Neural cell (in vitro differentiated cells): Measurements from ENCODE around the gene ACTN1. TPM values are rescaled to one million over a fixed set of nuclear protein-coding genes. Genes with fewer than 3 reads are reported as not detected.

Experiments used
- H2AFZ ChIP-seq: fragments of 200-600, 300-800 bp; sonication (generic), shearing (Covaris generic); 2 replicates; pipeline ENCODE4 v1.6.0; 2014; ENCODE audit warnings: low read depth, mild to moderate bottlenecking, antibody characterized with exemption, low read length, moderate library complexity
- H3F3A ChIP-seq: fragments of 200-600 bp; shearing (Covaris generic); 2 replicates; pipeline ENCODE4 v1.6.1; 2016; ENCODE audit warnings: mild to moderate bottlenecking, moderate library complexity, mixed read lengths, antibody characterized with exemption, low read length; ENCODE audit not compliant: insufficient read depth, poor library complexity, severe bottlenecking
- H3K27ac ChIP-seq: fragments of 200-600, 300-800 bp; sonication (generic), shearing (Covaris generic); 2 replicates; pipeline ENCODE4 v1.5.1; 2014; ENCODE audit warnings: mild to moderate bottlenecking, low read length, moderate library complexity
- H3K27me3 ChIP-seq: fragments of 300-800, 200-600 bp; sonication (generic), shearing (Covaris generic); 2 replicates; pipeline ENCODE4 v1.6.0; 2014; ENCODE audit warnings: mild to moderate bottlenecking, low read depth, low read length, moderate library complexity; ENCODE audit not compliant: insufficient read depth
- H3K36me3 ChIP-seq: fragments of 300-800, 200-600 bp; sonication (generic), shearing (Covaris generic); 2 replicates; pipeline ENCODE4 v1.5.1; 2014; ENCODE audit warnings: mild to moderate bottlenecking, antibody characterized with exemption, low read length, moderate library complexity; ENCODE audit not compliant: insufficient read depth
- H3K4me2 ChIP-seq: fragments of 300-800, 200-600 bp; sonication (generic), shearing (Covaris generic); 2 replicates; pipeline ENCODE4 v1.6.0; 2014; ENCODE audit warnings: mild to moderate bottlenecking, low read length
- H3K4me3 ChIP-seq: fragments of 300-800, 200-600 bp; sonication (generic), shearing (Covaris generic); 2 replicates; pipeline ENCODE4 v1.5.1; 2014; ENCODE audit warnings: mild to moderate bottlenecking, low read length, moderate library complexity
- H3K79me2 ChIP-seq: fragments of 200-600 bp; shearing (Covaris generic); replicated peaks from 2 replicates; pipeline ENCODE4 v1.6.0; 2014; ENCODE audit warnings: mild to moderate bottlenecking, low read length, moderate library complexity; ENCODE audit not compliant: insufficient read depth
- H3K9ac ChIP-seq: fragments of 300-800, 200-600 bp; sonication (generic), shearing (Covaris generic); 2 replicates; pipeline ENCODE4 v1.6.1; 2016; ENCODE audit warnings: mild to moderate bottlenecking, low read length, mixed read lengths
- H3K9me2 ChIP-seq: fragments of 200-600 bp; shearing (Covaris generic); 2 replicates; pipeline ENCODE4 v1.6.1; 2016; ENCODE audit warnings: mild to moderate bottlenecking, low read length, mixed read lengths; ENCODE audit not compliant: insufficient read depth
- H3K9me3 ChIP-seq: fragments of 200-600, 300-800 bp; sonication (generic), shearing (Covaris generic); 2 replicates; pipeline ENCODE4 v1.6.1; 2016; ENCODE audit warnings: mild to moderate bottlenecking, mixed run types, low read length, moderate library complexity, mixed read lengths
- H4K20me1 ChIP-seq: fragments of 200-600 bp; shearing (Covaris generic); 2 replicates; pipeline ENCODE4 v1.6.1; 2016; ENCODE audit warnings: mild to moderate bottlenecking, mixed run types; ENCODE audit not compliant: insufficient read depth
- EP300 ChIP-seq: fragments of 450-650 bp; conservative IDR thresholded peaks from 2 replicates; pipeline ENCODE4 v1.6.1; 2014; ENCODE audit warnings: antibody characterized with exemption, mild to moderate bottlenecking, moderate library complexity; ENCODE audit not compliant: poor library complexity, severe bottlenecking
- EZH2 ChIP-seq: fragments of 200-600, 300-800 bp; shearing (Covaris generic), sonication (generic); IDR thresholded peaks from 2 replicates; pipeline ENCODE4 v1.6.1; 2014; ENCODE audit warnings: antibody characterized with exemption, low read length, borderline replicate concordance, mild to moderate bottlenecking; ENCODE audit not compliant: insufficient read depth, poor library complexity, severe bottlenecking
- MXI1 ChIP-seq: fragments of 450-650 bp; conservative IDR thresholded peaks from 2 replicates; pipeline ENCODE4 v1.6.1; 2014; ENCODE audit warnings: antibody characterized with exemption, mild to moderate bottlenecking; ENCODE audit not compliant: poor library complexity, severe bottlenecking
- POLR2AphosphoS5 ChIP-seq: IDR thresholded peaks from 2 replicates; pipeline ENCODE4 v1.6.1; 2012
- TAF1 ChIP-seq: IDR thresholded peaks from 2 replicates; pipeline ENCODE4 v1.6.1; 2012; ENCODE audit warnings: low read depth
- polyA minus RNA-seq: library from RNA; depleted of rRNA, polyadenylated mRNA; stranded (reverse); fragments of >200 nt; gene quantifications from 2 replicates; pipeline ENCODE4 v1.2.3, GENCODE V29; 2014
- polyA plus RNA-seq: library from polyadenylated mRNA; depleted of rRNA; stranded (reverse); fragments of >200 nt; gene quantifications from 2 replicates; pipeline ENCODE4 v1.2.3, GENCODE V29; 2014
- TF ChIP-seq, protein P1 (sequence below): fragments of 450-650 bp; IDR thresholded peaks from 2 replicates; pipeline ENCODE4 v1.5.1; 2014; ENCODE audit warnings: antibody characterized with exemption, mild to moderate bottlenecking, moderate library complexity; ENCODE audit not compliant: poor library complexity, severe bottlenecking
- TF ChIP-seq, protein P2 (sequence below): IDR thresholded peaks from 2 replicates; pipeline ENCODE4 v1.6.1; 2012; ENCODE audit warnings: borderline replicate concordance

Gene ACTN1
- polyA plus RNA-seq: 8.2 and 10.8 TPM in 2 replicates
- polyA minus RNA-seq: 18.1 and 19.0 TPM in 2 replicates

DNA sequence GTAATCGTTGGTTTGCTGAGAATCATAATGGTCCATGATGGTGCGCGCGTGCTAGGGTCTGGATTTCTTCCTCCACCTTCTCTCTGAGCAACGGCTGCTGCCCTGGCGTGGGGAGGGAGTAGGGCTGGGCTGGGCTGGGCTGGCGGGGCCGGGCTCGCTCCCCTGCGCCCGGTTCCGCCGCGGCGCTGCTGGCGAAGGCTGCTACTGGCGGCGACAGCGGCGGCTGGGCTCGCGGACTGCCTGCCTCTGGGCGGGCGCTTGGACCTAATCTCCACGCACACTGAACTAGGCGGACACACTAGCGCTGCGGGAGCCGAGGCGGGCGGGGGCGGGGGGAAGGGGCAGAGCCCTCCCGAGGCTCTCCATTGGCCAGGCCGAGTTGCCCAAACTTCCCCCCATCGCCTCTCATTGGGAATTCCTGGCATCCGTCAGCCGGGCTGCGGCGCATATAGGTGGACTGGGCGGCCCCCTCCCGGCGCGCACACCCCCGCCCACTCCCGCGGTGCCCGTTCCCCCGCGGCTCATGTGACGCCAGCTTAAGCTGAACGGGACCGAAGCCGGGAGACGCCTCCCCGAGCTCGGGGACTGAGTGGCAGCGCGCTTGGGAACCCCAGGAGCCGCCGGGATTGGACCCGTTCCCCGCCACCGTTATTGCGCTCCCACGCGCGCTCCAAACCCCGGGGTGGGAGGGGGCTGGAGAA lies at the start of gene ACTN1:
Gene ACTN1 (minus strand): TSS at position 282 of the 701 bp plus-strand sequence. CDS start 246 bp downstream, at position 36.
- TF ChIP-seq POLR2AphosphoS5 (peak; percentile 70), EZH2 (no peak), EP300 (no peak), TAF1 (peak; percentile 74), MXI1 (no peak)
- TF ChIP-seq, protein P1, sequence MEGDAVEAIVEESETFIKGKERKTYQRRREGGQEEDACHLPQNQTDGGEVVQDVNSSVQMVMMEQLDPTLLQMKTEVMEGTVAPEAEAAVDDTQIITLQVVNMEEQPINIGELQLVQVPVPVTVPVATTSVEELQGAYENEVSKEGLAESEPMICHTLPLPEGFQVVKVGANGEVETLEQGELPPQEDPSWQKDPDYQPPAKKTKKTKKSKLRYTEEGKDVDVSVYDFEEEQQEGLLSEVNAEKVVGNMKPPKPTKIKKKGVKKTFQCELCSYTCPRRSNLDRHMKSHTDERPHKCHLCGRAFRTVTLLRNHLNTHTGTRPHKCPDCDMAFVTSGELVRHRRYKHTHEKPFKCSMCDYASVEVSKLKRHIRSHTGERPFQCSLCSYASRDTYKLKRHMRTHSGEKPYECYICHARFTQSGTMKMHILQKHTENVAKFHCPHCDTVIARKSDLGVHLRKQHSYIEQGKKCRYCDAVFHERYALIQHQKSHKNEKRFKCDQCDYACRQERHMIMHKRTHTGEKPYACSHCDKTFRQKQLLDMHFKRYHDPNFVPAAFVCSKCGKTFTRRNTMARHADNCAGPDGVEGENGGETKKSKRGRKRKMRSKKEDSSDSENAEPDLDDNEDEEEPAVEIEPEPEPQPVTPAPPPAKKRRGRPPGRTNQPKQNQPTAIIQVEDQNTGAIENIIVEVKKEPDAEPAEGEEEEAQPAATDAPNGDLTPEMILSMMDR: no peak
- TF ChIP-seq, protein P2, sequence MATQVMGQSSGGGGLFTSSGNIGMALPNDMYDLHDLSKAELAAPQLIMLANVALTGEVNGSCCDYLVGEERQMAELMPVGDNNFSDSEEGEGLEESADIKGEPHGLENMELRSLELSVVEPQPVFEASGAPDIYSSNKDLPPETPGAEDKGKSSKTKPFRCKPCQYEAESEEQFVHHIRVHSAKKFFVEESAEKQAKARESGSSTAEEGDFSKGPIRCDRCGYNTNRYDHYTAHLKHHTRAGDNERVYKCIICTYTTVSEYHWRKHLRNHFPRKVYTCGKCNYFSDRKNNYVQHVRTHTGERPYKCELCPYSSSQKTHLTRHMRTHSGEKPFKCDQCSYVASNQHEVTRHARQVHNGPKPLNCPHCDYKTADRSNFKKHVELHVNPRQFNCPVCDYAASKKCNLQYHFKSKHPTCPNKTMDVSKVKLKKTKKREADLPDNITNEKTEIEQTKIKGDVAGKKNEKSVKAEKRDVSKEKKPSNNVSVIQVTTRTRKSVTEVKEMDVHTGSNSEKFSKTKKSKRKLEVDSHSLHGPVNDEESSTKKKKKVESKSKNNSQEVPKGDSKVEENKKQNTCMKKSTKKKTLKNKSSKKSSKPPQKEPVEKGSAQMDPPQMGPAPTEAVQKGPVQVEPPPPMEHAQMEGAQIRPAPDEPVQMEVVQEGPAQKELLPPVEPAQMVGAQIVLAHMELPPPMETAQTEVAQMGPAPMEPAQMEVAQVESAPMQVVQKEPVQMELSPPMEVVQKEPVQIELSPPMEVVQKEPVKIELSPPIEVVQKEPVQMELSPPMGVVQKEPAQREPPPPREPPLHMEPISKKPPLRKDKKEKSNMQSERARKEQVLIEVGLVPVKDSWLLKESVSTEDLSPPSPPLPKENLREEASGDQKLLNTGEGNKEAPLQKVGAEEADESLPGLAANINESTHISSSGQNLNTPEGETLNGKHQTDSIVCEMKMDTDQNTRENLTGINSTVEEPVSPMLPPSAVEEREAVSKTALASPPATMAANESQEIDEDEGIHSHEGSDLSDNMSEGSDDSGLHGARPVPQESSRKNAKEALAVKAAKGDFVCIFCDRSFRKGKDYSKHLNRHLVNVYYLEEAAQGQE: peak; percentile 32
- Histone ChIP-seq H3K4me2 (peak within 1 kb of the TSS; percentile 82), H3K79me2 (peaks cover 30% of the 10 kb centered on the region), H3K9me2 (no peaks in the 10 kb centered on the region), H3F3A (no peaks in the 10 kb centered on the region), H3K9me3 (no peaks in the 10 kb centered on the region), H3K9ac (peak within 1 kb of the TSS; percentile 87), H3K36me3 (no peaks in the 10 kb centered on the region), H3K4me3 (peak within 1 kb of the TSS; percentile 98), H2AFZ (peak within 1 kb of the TSS; percentile 56), H3K27ac (peak within 1 kb of the TSS; percentile 62), H4K20me1 (no peaks in the 10 kb centered on the region), H3K27me3 (no peaks in the 10 kb centered on the region)

DNA sequence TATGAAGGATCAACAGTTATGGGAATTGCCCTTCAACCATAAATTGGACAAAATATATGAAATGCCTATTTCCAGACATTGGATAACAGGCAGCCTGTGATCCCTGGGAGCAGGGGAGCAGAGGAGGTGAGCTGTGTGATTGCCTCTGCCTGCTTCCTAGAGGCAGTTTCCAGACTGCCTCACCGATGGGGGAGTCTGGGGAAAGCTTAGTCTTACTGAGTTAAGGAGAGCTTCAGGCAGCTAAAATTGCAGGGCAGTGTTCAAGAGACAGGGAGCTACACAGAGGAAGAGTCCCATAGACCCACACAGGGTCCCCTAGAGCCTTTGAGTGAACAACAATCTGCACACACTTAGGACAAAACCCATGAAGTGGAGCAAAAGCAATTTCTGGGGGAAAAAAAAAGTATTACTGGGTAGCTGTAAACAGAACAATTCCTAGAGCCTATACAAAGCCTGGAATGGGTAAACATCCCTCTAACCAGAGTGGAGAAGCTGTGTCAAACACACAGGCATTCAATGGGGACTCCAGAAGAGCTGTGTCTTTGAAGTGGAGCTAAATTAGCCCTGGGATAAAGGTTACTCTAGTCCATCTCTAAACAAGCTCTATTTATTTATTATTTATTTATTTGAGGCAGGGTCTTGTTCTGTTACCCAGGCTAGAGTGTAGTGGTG lies 48.3 kb upstream of the ACTN1 start:
- Histone ChIP-seq H3K9me3 (no peaks in the 10 kb centered on the region), H3K79me2 (no peaks in the 10 kb centered on the region), H4K20me1 (no peaks in the 10 kb centered on the region), H3K27ac (no peak overlapping the region), H3K4me2 (no peak overlapping the region), H3K9me2 (no peaks in the 10 kb centered on the region), H3K36me3 (no peaks in the 10 kb centered on the region), H3K27me3 (no peaks in the 10 kb centered on the region), H3F3A (no peaks in the 10 kb centered on the region), H3K9ac (no peak overlapping the region), H3K4me3 (no peak overlapping the region), H2AFZ (no peak overlapping the region)
- no peak for TF ChIP-seq POLR2AphosphoS5
- TF ChIP-seq, protein P2: no peak
- no peak for TF ChIP-seq EP300
